Fibroblast of lung (primary cell): ENCODE results near the gene COMT.

Experiments
- CTCF ChIP-seq, 2 donors: IDR thresholded peaks in 1 of 2; conservative IDR thresholded peaks in 1 of 2; 1 replicate in 1 of 2; 2 replicates in 1 of 2; pipeline ENCODE4 v1.5.1; 2011 to 2012; ENCODE audit warnings: low read length in 2 of 2, control low read depth in 1 of 2, inconsistent platforms in 1 of 2, low read depth in 1 of 2, mild to moderate bottlenecking in 1 of 2
- EZH2 ChIP-seq: IDR thresholded peaks from 2 replicates; pipeline ENCODE4 v1.5.1; 2012; ENCODE audit warnings: low read length, control low read depth, mild to moderate bottlenecking; ENCODE audit errors: missing control alignments

GRCh38 chr22:19988331-19988808 lies 46.8 kb downstream of the COMT start:
- TF ChIP-seq CTCF (conservative IDR thresholded peaks at IDR 0.05 in 1 of 2, IDR thresholded peaks at IDR 0.05 in 1 of 2; ENCODE audit: low read depth in 1 of 2, low read length in 2 of 2) (no peak), EZH2 (no peak)
